Prostate gland (tissue), 2 donors: ENCODE data around the gene TOP2A.

ENCODE experiments used
- CTCF ChIP-seq, 4 experiments: fragments of 200-600 bp in 2 of 4; fragments of 450-650 bp in 2 of 4; sonication (generic) in 2 of 4; IDR thresholded peaks; 1 replicate in 3 of 4; 2 replicates in 1 of 4; pipeline ENCODE4 v1.5.1; 2016 to 2019; ENCODE audit warnings: antibody characterized with exemption in 4 of 4, mild to moderate bottlenecking in 2 of 4, moderate library complexity in 2 of 4
- POLR2A ChIP-seq: fragments of 450-650 bp; IDR thresholded peaks from one replicate; pipeline ENCODE4 v1.6.1; 2016; ENCODE audit warnings: antibody characterized with exemption, mild to moderate bottlenecking
- POLR2AphosphoS5 ChIP-seq: sonication (generic); formaldehyde crosslinking; IDR thresholded peaks from one replicate; pipeline ENCODE4 v1.6.1; 2017; ENCODE audit warnings: antibody characterized with exemption

GRCh38 chr17:40411821-40412220 is 5.9 kb downstream of the TOP2A start:
- no peak for TF ChIP-seq POLR2AphosphoS5
- no peak for TF ChIP-seq CTCF (IDR thresholded peaks at IDR 0.05)
- no peak for TF ChIP-seq POLR2A
